Measurements from ENCODE around the gene JAM3.

JAM3 gene

DNA sequence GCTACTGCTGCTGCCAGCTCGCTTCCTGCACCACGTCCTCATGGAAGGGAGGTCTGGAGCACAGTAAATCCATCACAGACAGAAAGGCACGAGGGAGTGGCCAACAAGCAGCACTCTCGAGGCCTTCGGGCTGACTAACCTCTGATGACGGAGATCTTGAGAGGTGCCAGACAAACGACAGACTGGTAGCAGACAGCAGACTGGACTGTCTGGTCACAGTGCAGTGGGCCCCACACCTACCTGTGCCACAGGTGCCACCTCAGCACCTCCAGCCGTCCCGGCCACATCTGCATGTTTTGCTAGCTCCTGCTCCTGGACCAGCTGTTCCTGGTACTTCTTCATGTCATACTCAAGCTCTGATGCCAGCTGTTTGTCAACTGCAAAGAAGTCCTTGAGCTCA lies 90.8 kb downstream of the JAM3 start:
- no peak overlapping the region for H3K9ac ChIP-seq (ENCODE audit: low read length)
- no peak overlapping the region for H3K4me3 ChIP-seq (ENCODE audit: insufficient read depth, low read length, poor library complexity, severe bottlenecking)
- H3F3A ChIP-seq (ENCODE audit: insufficient read depth): no peaks in the 10 kb centered on the region
- H3K9me2 ChIP-seq (replicated peaks; ENCODE audit: insufficient read depth, low read length): no peaks in the 10 kb centered on the region
- H3K9me3 ChIP-seq (ENCODE audit: insufficient read depth, low read length): no peaks in the 10 kb centered on the region
- no peak overlapping the region for H3K4me2 ChIP-seq (ENCODE audit: low read depth, low read length, poor library complexity, severe bottlenecking)
- no peaks in the 10 kb centered on the region for H4K20me1 ChIP-seq (ENCODE audit: low read depth, low read length)
- TF ChIP-seq, protein P1, sequence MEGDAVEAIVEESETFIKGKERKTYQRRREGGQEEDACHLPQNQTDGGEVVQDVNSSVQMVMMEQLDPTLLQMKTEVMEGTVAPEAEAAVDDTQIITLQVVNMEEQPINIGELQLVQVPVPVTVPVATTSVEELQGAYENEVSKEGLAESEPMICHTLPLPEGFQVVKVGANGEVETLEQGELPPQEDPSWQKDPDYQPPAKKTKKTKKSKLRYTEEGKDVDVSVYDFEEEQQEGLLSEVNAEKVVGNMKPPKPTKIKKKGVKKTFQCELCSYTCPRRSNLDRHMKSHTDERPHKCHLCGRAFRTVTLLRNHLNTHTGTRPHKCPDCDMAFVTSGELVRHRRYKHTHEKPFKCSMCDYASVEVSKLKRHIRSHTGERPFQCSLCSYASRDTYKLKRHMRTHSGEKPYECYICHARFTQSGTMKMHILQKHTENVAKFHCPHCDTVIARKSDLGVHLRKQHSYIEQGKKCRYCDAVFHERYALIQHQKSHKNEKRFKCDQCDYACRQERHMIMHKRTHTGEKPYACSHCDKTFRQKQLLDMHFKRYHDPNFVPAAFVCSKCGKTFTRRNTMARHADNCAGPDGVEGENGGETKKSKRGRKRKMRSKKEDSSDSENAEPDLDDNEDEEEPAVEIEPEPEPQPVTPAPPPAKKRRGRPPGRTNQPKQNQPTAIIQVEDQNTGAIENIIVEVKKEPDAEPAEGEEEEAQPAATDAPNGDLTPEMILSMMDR (IDR thresholded peaks at IDR 0.05; ENCODE audit: insufficient read depth, low read length, poor library complexity, severe bottlenecking): no peak
- TF ChIP-seq EZH2phosphoT487 (conservative IDR thresholded peaks at IDR 0.05; ENCODE audit: low read length): no peak
- no peak overlapping the region for H3K27ac ChIP-seq (ENCODE audit: low read depth, low read length)
- no peaks in the 10 kb centered on the region for H3K36me3 ChIP-seq (ENCODE audit: low read length)
- no peaks in the 10 kb centered on the region for H3K27me3 ChIP-seq (ENCODE audit: low read length)
- H3K79me2 ChIP-seq (ENCODE audit: insufficient read depth, low read length): no peaks in the 10 kb centered on the region
- no peak overlapping the region for H2AFZ ChIP-seq (ENCODE audit: low read depth, low read length, severe bottlenecking)

DNA sequence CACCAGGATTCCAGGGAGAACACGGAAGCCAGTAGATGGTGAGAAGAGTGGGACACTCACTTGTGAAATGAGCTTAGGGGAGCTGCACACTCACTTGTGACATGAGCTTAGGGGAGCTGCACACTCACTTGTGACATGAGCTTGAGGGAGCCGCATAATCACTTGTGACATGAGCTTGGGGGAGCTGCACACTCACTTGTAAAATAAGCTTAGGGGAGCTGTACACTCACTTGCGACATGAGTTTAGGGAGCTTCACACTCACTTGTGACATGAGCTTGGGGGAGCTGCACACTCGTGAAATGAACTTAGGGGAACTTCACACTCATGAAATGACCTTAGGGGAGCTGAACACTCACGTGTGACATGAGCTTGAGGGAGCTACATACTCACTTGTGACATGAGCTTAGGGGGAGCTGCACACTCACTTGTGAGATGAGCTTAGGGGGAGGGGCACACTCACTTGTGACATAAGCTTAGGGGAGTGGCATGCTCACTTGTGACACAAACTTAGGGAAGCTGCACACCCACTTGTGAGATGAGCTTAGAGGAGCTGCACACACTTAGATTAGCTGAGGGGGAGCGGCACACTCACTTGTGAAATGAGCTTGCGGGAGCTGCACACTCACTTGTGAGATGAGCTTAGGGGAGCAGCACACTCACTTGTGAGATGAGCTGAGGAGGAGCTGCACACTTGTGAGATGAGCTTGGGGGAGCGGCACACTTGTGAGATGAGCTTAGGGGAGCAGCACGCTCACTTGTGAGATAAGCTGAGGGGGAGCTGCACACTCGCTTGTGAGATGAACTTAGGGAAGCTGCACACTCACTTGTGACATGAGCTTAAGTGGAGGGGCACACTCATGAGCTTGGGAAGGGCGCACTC lies 95.9 kb downstream of the JAM3 start:
- H3F3A ChIP-seq (ENCODE audit: insufficient read depth): no peaks in the 10 kb centered on the region
- no peak overlapping the region for H3K27ac ChIP-seq (ENCODE audit: low read depth, low read length)
- H3K4me2 ChIP-seq (ENCODE audit: low read depth, low read length, poor library complexity, severe bottlenecking): no peak overlapping the region
- H3K9me2 ChIP-seq (replicated peaks; ENCODE audit: insufficient read depth, low read length): no peaks in the 10 kb centered on the region
- TF ChIP-seq EZH2phosphoT487 (conservative IDR thresholded peaks at IDR 0.05; ENCODE audit: low read length): no peak
- TF ChIP-seq, protein P1 (IDR thresholded peaks at IDR 0.05; ENCODE audit: insufficient read depth, low read length, poor library complexity, severe bottlenecking): no peak
- no peak overlapping the region for H3K9ac ChIP-seq (ENCODE audit: low read length)
- H4K20me1 ChIP-seq (ENCODE audit: low read depth, low read length): no peaks in the 10 kb centered on the region
- no peaks in the 10 kb centered on the region for H3K9me3 ChIP-seq (ENCODE audit: insufficient read depth, low read length)
- no peaks in the 10 kb centered on the region for H3K36me3 ChIP-seq (ENCODE audit: low read length)
- H3K4me3 ChIP-seq (ENCODE audit: insufficient read depth, low read length, poor library complexity, severe bottlenecking): no peak overlapping the region
- no peak overlapping the region for H2AFZ ChIP-seq (ENCODE audit: low read depth, low read length, severe bottlenecking)
- no peaks in the 10 kb centered on the region for H3K79me2 ChIP-seq (ENCODE audit: insufficient read depth, low read length)
- no peaks in the 10 kb centered on the region for H3K27me3 ChIP-seq (ENCODE audit: low read length)

GRCh38 chr11:134170177-134170918 lies 101.5 kb downstream of the JAM3 start:
- H3K9ac ChIP-seq (ENCODE audit: low read length): no peak overlapping the region
- H3K4me2 ChIP-seq (ENCODE audit: low read depth, low read length, poor library complexity, severe bottlenecking): no peak overlapping the region
- H3F3A ChIP-seq (ENCODE audit: insufficient read depth): no peaks in the 10 kb centered on the region
- H3K9me3 ChIP-seq (ENCODE audit: insufficient read depth, low read length): no peaks in the 10 kb centered on the region
- no peak overlapping the region for H3K27ac ChIP-seq (ENCODE audit: low read depth, low read length)
- no peaks in the 10 kb centered on the region for H3K79me2 ChIP-seq (ENCODE audit: insufficient read depth, low read length)
- no peaks in the 10 kb centered on the region for H3K9me2 ChIP-seq (replicated peaks; ENCODE audit: insufficient read depth, low read length)
- TF ChIP-seq EZH2phosphoT487 (conservative IDR thresholded peaks at IDR 0.05; ENCODE audit: low read length): no peak
- TF ChIP-seq, protein P1 (IDR thresholded peaks at IDR 0.05; ENCODE audit: insufficient read depth, low read length, poor library complexity, severe bottlenecking): no peak
- H3K4me3 ChIP-seq (ENCODE audit: insufficient read depth, low read length, poor library complexity, severe bottlenecking): no peak overlapping the region
- H3K36me3 ChIP-seq (ENCODE audit: low read length): no peaks in the 10 kb centered on the region
- H2AFZ ChIP-seq (ENCODE audit: low read depth, low read length, severe bottlenecking): no peak overlapping the region
- H4K20me1 ChIP-seq (ENCODE audit: low read depth, low read length): no peaks in the 10 kb centered on the region
- H3K27me3 ChIP-seq (ENCODE audit: low read length): no peaks in the 10 kb centered on the region

Measured in SU-DHL-6 (cell line).